Activated T-cell treated with anti-CD3 and anti-CD28 coated beads for 24 hours (primary cell): ENCODE results near the gene FBXW9.
"Not testable (repeated sequence)": the region's sequence is repeated elsewhere in the genome, so short reads cannot be mapped to it uniquely, and the experiment has no call there.

Experiments used
- DNase-seq: peaks from one replicate; pipeline ENCODE4 v3.0.0-alpha.2; 2020; ENCODE audit warnings: low read depth

Gene FBXW9

GRCh38 chr19:12715102-12715501 lies 18.7 kb upstream of the FBXW9 start:
- no peak for DNase-seq

GRCh38 chr19:12713304-12713703 lies 16.9 kb upstream of the FBXW9 start:
- not testable (repeated sequence) for DNase-seq

- DNase-seq: not testable (repeated sequence)
These were observed 15.6 kb upstream of the FBXW9 start for GRCh38 chr19:12712077-12712476.

DNA sequence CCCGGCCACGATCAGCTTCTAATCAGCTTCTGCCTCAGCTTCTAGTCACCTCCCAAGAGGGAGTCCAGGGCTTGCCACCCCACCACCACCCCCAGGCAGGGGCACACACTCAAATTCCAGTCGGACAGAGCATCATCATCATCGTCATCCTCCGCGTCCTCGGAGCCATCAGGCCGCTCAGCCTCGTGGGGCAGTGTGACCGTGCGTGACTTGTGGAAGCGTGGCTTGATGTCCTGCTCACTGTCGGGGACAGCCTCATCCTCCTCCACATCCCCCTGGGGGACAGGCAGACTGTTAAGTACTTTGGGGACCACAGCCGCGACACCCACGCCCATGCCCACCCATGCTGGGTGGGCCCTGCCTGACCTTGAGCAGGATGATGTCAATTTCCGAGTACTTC lies 14.8 kb upstream of the FBXW9 start:
- no peak for DNase-seq

DNA sequence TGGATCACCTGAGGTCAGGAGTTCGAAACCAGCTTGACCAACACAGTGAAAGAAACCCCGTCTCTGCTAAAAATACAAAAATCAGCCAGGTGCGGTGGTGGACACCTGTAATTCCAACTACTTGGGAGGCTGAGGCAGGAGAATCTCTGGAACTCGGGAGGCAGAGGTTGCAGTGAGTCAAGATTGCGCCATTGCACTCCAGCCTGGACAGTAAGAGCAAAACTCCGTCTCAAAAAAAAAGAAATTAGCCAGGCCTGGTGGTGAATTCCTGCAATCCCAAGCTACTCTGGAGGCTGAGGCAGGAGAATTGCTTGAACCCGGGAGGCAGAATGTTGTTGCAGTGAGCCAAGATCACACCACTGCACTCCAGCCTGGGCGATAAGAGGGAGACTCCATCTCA lies 12.2 kb upstream of the FBXW9 start:
- DNase-seq: no peak

DNA sequence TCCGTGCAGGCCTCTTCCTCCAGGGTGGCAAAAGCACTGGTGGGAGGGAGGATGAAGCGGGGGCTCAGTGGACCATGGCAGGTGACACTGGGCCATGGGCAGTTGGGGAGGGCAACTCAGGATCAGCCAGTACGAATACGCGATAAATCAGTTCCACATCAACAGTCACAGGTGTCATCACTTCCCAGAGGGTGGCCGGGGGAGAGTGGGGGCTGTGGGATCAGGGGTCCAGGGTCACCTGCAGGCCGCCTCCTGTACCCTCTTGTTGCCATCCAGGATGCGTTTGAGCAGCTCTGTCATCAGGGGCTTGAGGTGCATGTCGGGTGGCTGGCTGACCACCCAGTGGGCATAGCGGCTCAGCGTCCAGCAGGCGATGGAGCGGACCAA lies 9.9 kb upstream of the FBXW9 start:
- no peak for DNase-seq

GRCh38 chr19:12705654-12706331 lies 9.4 kb upstream of the FBXW9 start:
- DNase-seq: no peak

GRCh38 chr19:12705169-12705568 lies 8.7 kb upstream of the FBXW9 start:
- DNase-seq: no peak

GRCh38 chr19:12703046-12703445 lies 6.6 kb upstream of the FBXW9 start:
- no peak for DNase-seq

- DNase-seq: no peak
These were observed 5.3 kb upstream of the FBXW9 start for GRCh38 chr19:12701596-12702282.

- DNase-seq: no peak
These were observed 1.7 kb upstream of the FBXW9 start for GRCh38 chr19:12698138-12698537.

- not testable (repeated sequence) for DNase-seq
These were observed 994 bp upstream of the FBXW9 start for GRCh38 chr19:12697425-12697824.

- no peak for DNase-seq
These were observed 450 bp downstream of the FBXW9 start for GRCh38 chr19:12695997-12696365.

DNA sequence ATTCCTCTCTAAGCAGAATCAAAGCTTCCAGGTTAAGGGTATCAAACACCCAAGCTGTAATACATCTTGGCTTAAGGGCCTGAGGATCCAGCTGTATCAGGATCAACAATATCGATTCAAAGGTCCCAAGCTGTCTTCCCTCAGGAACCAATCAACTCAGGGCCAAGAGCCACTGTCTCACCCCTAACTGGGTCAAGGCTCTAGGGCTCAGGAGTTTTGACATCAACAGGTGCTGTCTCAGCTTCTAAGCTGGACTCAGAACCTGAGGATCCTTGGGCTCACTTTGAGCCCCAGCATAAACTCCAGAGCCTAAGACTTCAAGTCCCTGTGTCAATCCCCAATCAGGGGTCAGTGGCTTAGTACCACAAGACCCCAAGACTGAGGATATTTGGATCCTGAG lies 917 bp downstream of the FBXW9 start:
- DNase-seq: no peak

DNA sequence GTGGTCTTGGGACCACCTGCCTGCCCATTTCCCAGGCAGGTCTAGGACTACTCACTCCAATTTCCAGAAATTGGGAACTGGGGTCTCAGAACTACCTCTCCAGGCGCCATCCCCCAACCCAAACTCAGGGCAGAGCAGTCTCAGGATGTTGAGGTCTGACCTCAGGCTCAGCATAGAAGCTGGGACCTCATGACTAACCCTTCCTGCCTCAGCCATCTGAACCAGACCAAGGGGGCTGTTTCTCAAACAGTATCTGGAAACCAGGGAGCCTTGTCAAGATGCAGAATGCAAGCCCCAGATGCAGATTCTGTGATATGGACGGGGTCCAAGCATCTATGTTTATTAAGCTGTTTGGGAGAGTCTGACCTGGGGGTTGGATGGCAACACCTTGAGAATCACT lies 1.3 kb downstream of the FBXW9 start:
- no peak for DNase-seq

DNA sequence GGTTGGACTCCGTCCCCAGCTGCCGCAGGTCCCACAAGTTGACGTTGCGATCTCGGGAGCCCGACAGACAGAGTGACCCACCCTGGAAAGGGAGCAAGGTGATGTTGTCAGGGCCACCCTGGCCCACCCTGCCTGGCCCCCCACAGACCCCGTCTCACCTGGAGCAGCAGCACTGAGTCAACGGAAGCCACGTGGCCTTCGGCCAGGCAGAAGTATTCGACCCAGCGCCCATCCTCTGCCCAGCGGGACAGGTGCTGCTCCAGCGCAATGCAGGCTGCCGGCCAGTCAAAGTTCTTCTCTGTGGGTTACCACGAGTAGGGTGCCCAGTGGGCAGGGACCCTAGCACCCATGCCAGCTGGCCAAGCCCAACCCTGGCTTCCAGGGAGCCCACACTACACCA lies 1.8 kb downstream of the FBXW9 start:
- DNase-seq: no peak

DNA sequence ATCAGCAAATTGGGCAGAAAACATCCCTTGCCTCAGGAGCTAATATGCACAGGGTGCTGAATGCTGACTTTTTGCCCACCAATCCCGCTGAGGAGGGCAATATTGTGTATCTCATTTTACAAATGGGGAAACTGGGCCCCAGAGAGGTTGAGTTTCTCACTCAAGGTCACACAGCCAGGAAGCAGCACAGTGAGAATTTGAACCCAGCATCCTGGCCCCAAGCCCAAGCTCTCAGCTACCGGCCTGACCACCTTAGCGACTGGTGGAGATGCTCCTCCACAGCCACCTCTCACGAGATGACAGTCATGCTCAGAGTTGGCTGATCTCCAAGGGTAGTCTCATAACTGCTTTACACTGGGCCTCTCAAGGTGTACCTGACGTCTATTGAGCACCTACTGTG lies 3.5 kb downstream of the FBXW9 start:
- no peak for DNase-seq

GRCh38 chr19:12689581-12690216 lies 6.7 kb downstream of the FBXW9 start:
- DNase-seq: no peak

DNA sequence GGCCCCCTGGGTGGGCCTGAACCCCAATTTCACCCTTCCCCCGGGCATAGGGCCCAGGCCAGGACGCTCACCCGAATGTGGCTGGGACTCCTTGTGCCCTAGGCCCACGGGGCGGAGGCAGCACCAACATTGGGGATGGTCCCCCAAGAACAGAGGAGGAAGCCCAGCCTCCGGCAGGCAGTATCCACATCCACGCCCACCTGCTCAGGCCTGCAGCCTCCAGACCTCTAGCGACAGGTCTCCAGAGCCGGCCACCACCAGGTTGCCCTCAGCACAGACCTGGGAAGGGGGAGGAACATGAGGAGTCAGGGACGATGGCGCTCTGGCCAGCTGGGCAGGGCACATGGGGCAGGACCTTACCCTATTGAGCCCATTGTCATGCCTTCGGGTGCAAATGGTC lies 7.4 kb downstream of the FBXW9 start:
- no peak for DNase-seq

- no peak for DNase-seq
These were observed 8.8 kb downstream of the FBXW9 start, which contains the start of gene GNG14 for GRCh38 chr19:12687496-12688196. Gene GNG14, plus strand, starts transcription at chr19:12687998. Its CDS starts 51 bp downstream, at chr19:12688049.

- no peak for DNase-seq
These were observed 10.6 kb downstream of the FBXW9 start for GRCh38 chr19:12685831-12686230.

- DNase-seq: peak; percentile 87
These were observed 15.1 kb downstream of the FBXW9 start, which contains the start of gene DHPS for GRCh38 chr19:12681074-12681987. Gene DHPS, minus strand, starts transcription at chr19:12681880. Its CDS starts 114 bp downstream, at chr19:12681766.
